SJCRH30 (cell line): ENCODE data around the gene SLC9C1. TPM values are rescaled to one million over a fixed set of nuclear protein-coding genes. Genes with fewer than 3 reads are reported as not detected.

Experiments used
- DNase-seq, 2 experiments: peaks; one replicate each; pipeline ENCODE4 v3.0.0-alpha.2; 2015 to 2020
- H3K27ac ChIP-seq: fragments of 250-450 bp; sonication (Bioruptor Pico); 2 replicates; pipeline ENCODE4 v1.5.1; 2020; ENCODE audit warnings: mild to moderate bottlenecking, moderate library complexity
- H3K27me3 ChIP-seq: fragments of 250-450 bp; sonication (Bioruptor Pico); 2 replicates; pipeline ENCODE4 v1.5.1; 2020; ENCODE audit warnings: mild to moderate bottlenecking, moderate library complexity
- H3K36me3 ChIP-seq: fragments of 250-450 bp; sonication (Bioruptor Pico); 2 replicates; pipeline ENCODE4 v1.5.1; 2020; ENCODE audit warnings: mild to moderate bottlenecking, moderate library complexity
- H3K4me1 ChIP-seq: fragments of 250-450 bp; sonication (Bioruptor Pico); 2 replicates; pipeline ENCODE4 v1.5.1; 2020; ENCODE audit warnings: mild to moderate bottlenecking, moderate library complexity
- H3K4me3 ChIP-seq: fragments of 250-450 bp; sonication (Bioruptor Pico); 2 replicates; pipeline ENCODE4 v1.5.1; 2020; ENCODE audit warnings: mild to moderate bottlenecking, moderate library complexity
- H3K9me3 ChIP-seq: fragments of 250-450 bp; sonication (Bioruptor Pico); replicated peaks from 2 replicates; pipeline ENCODE4 v1.5.1; 2020; ENCODE audit warnings: mild to moderate bottlenecking, moderate library complexity
- total RNA-seq: library from RNA; depleted of rRNA; stranded (reverse); fragments of >200 nt; shearing (Covaris generic); gene quantifications from 2 replicates; pipeline ENCODE4 v1.2.3, GENCODE V29; 2014

The SLC9C1 gene
- total RNA-seq, 1 experiment from 2014 or later: not detected

- Histone ChIP-seq H3K9me3 (no peaks in the 10 kb centered on the region), H3K36me3 (no peaks in the 10 kb centered on the region), H3K4me3 (no peak overlapping the region), H3K4me1 (no peaks in the 10 kb centered on the region), H3K27me3 (no peaks in the 10 kb centered on the region; the same call in 1 of the 2 replicates), H3K27ac (no peak overlapping the region)
- DNase-seq: no peak
Observed at GRCh38 chr3:112280266-112280665, 13.8 kb downstream of the SLC9C1 start.

GRCh38 chr3:112273536-112273935, 20.5 kb downstream of the SLC9C1 start:
- no peaks in the 10 kb centered on the region for H3K27me3 ChIP-seq
- no peak overlapping the region for H3K4me3 ChIP-seq
- no peaks in the 10 kb centered on the region for H3K36me3 ChIP-seq
- no peak overlapping the region for H3K27ac ChIP-seq
- no peaks in the 10 kb centered on the region for H3K4me1 ChIP-seq
- no peak for DNase-seq
- no peaks in the 10 kb centered on the region for H3K9me3 ChIP-seq

GRCh38 chr3:112261742-112262141, 32.3 kb downstream of the SLC9C1 start:
- Histone ChIP-seq H3K9me3 (no peaks in the 10 kb centered on the region), H3K4me1 (no peaks in the 10 kb centered on the region), H3K27me3 (peaks cover 4% of the 10 kb centered on the region; the same call in 1 of the 2 replicates), H3K4me3 (no peak overlapping the region), H3K27ac (no peak overlapping the region), H3K36me3 (no peaks in the 10 kb centered on the region)
- no peak for DNase-seq

GRCh38 chr3:112260563-112260962, 33.5 kb downstream of the SLC9C1 start:
- no peak for DNase-seq
- Histone ChIP-seq H3K4me3 (no peak overlapping the region), H3K27me3 (peaks cover 4% of the 10 kb centered on the region; the same call in 1 of the 2 replicates), H3K36me3 (no peaks in the 10 kb centered on the region), H3K27ac (no peak overlapping the region), H3K4me1 (no peaks in the 10 kb centered on the region), H3K9me3 (no peaks in the 10 kb centered on the region)

- Histone ChIP-seq H3K36me3 (no peaks in the 10 kb centered on the region), H3K4me3 (no peak overlapping the region), H3K9me3 (no peaks in the 10 kb centered on the region), H3K4me1 (no peaks in the 10 kb centered on the region), H3K27ac (no peak overlapping the region), H3K27me3 (no peaks in the 10 kb centered on the region)
- DNase-seq: no peak
Observed at GRCh38 chr3:112253301-112253971, 40.6 kb downstream of the SLC9C1 start.

- H3K9me3 ChIP-seq: no peaks in the 10 kb centered on the region
- no peaks in the 10 kb centered on the region for H3K36me3 ChIP-seq
- no peak for DNase-seq
- no peaks in the 10 kb centered on the region for H3K27me3 ChIP-seq
- no peak overlapping the region for H3K27ac ChIP-seq
- H3K4me3 ChIP-seq: no peak overlapping the region
- no peaks in the 10 kb centered on the region for H3K4me1 ChIP-seq
Observed at GRCh38 chr3:112247900-112248299, 46.1 kb downstream of the SLC9C1 start.

GRCh38 chr3:112247350-112247749, 46.7 kb downstream of the SLC9C1 start:
- Histone ChIP-seq H3K27ac (no peak overlapping the region), H3K27me3 (no peaks in the 10 kb centered on the region), H3K9me3 (no peaks in the 10 kb centered on the region), H3K4me1 (no peaks in the 10 kb centered on the region), H3K36me3 (no peaks in the 10 kb centered on the region), H3K4me3 (no peak overlapping the region)
- DNase-seq: no peak

GRCh38 chr3:112233083-112233482, 60.9 kb downstream of the SLC9C1 start:
- H3K4me3 ChIP-seq: no peak overlapping the region
- H3K4me1 ChIP-seq: no peaks in the 10 kb centered on the region
- H3K9me3 ChIP-seq: no peaks in the 10 kb centered on the region
- no peak for DNase-seq
- no peak overlapping the region for H3K27ac ChIP-seq
- H3K36me3 ChIP-seq: no peaks in the 10 kb centered on the region
- no peaks in the 10 kb centered on the region; the same call in 1 of the 2 replicates for H3K27me3 ChIP-seq

- no peaks in the 10 kb centered on the region for H3K4me1 ChIP-seq
- H3K9me3 ChIP-seq: no peaks in the 10 kb centered on the region
Observed at GRCh38 chr3:112231727-112232126, 62.3 kb downstream of the SLC9C1 start.

GRCh38 chr3:112230033-112230432, 64.0 kb downstream of the SLC9C1 start:
- Histone ChIP-seq H3K36me3 (no peaks in the 10 kb centered on the region), H3K4me1 (no peaks in the 10 kb centered on the region), H3K4me3 (no peak overlapping the region), H3K9me3 (peaks cover 3% of the 10 kb centered on the region; the same call in 1 of the 2 replicates), H3K27ac (no peak overlapping the region), H3K27me3 (no peaks in the 10 kb centered on the region; the same call in 1 of the 2 replicates)
- no peak for DNase-seq

More at GRCh38 chr3:112231727-112232126, 62.3 kb downstream of the SLC9C1 start:
- H3K27ac ChIP-seq: no peak overlapping the region
- no peaks in the 10 kb centered on the region; the same call in 1 of the 2 replicates for H3K27me3 ChIP-seq
- no peaks in the 10 kb centered on the region for H3K36me3 ChIP-seq
- no peak for DNase-seq
- no peak overlapping the region for H3K4me3 ChIP-seq

- H3K4me3 ChIP-seq: no peak overlapping the region
- H3K9me3 ChIP-seq: peaks cover 3% of the 10 kb centered on the region; the same call in 1 of the 2 replicates
- no peaks in the 10 kb centered on the region for H3K4me1 ChIP-seq
- no peaks in the 10 kb centered on the region for H3K36me3 ChIP-seq
- no peak overlapping the region for H3K27ac ChIP-seq
- no peak for DNase-seq
- no peaks in the 10 kb centered on the region; the same call in 1 of the 2 replicates for H3K27me3 ChIP-seq
Observed at GRCh38 chr3:112228786-112229185, 65.2 kb downstream of the SLC9C1 start.

- Histone ChIP-seq H3K9me3 (no peaks in the 10 kb centered on the region), H3K4me3 (no peak overlapping the region), H3K27ac (no peak overlapping the region), H3K36me3 (no peaks in the 10 kb centered on the region), H3K4me1 (no peaks in the 10 kb centered on the region), H3K27me3 (no peaks in the 10 kb centered on the region)
- DNase-seq: no peak
Observed at GRCh38 chr3:112200317-112200666, 93.7 kb downstream of the SLC9C1 start.

- Histone ChIP-seq H3K4me3 (no peak overlapping the region), H3K27ac (no peak overlapping the region), H3K9me3 (no peaks in the 10 kb centered on the region), H3K36me3 (no peaks in the 10 kb centered on the region), H3K27me3 (no peaks in the 10 kb centered on the region), H3K4me1 (no peaks in the 10 kb centered on the region)
- DNase-seq: no peak
Observed at GRCh38 chr3:112199622-112200316, 94.2 kb downstream of the SLC9C1 start.

GRCh38 chr3:112197131-112197530, 96.9 kb downstream of the SLC9C1 start:
- no peaks in the 10 kb centered on the region for H3K9me3 ChIP-seq
- H3K27ac ChIP-seq: no peak overlapping the region
- DNase-seq: no peak
- no peaks in the 10 kb centered on the region for H3K36me3 ChIP-seq
- H3K4me1 ChIP-seq: no peaks in the 10 kb centered on the region
- no peaks in the 10 kb centered on the region for H3K27me3 ChIP-seq
- H3K4me3 ChIP-seq: no peak overlapping the region

- Histone ChIP-seq H3K36me3 (no peaks in the 10 kb centered on the region), H3K9me3 (no peaks in the 10 kb centered on the region)
Observed at GRCh38 chr3:112187300-112187699, 106.7 kb downstream of the SLC9C1 start.

More at GRCh38 chr3:112187300-112187699, 106.7 kb downstream of the SLC9C1 start:
- DNase-seq: no peak
- H3K27ac ChIP-seq: no peak overlapping the region
- no peaks in the 10 kb centered on the region for H3K27me3 ChIP-seq
- H3K4me3 ChIP-seq: no peak overlapping the region
- H3K4me1 ChIP-seq: no peaks in the 10 kb centered on the region
